HG03521 (cell line): ENCODE results near the gene IFNL3.

Experiments used
- ATAC-seq: cut with Tn5 transposase; IDR thresholded peaks from one replicate; pipeline ENCODE4 v1.9.1; 2021; ENCODE audit warnings: mild to moderate bottlenecking, moderate library complexity; ENCODE audit not compliant: unreplicated experiment

IFNL3 gene

DNA sequence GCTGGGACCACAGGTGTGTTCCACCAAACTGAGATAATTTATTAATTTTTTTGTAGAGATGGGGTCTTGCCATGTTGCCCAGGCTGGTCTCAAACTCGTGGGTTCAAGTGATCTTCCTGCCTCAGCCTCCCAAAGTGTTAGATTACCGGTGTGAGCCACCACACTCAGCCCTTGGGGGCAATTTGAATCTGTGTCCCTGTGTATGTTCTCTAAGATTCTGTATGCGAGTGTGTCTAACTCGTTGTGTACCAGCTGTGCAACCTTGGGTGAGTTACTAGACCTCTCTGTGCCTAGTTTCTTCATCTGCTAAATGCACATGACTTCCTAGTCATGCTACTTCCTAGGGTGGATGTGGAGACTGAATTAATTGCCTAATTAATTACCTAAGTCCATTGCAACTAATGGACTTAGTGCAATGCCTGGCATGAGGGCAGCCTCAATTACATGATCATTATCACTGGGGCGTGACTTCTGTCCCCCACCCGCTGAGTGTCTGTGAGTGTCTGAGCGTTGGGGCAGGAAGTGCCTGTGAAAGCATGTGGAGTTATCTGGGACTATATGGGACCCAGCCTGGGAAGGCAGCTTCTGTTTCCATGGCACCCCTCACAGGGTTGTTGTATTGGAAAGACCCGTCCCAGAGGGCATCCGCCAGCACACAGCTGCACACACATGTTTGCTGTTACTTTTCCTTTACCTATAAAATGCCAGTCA lies 49.8 kb downstream of the IFNL3 start:
- ATAC-seq: no peak

DNA sequence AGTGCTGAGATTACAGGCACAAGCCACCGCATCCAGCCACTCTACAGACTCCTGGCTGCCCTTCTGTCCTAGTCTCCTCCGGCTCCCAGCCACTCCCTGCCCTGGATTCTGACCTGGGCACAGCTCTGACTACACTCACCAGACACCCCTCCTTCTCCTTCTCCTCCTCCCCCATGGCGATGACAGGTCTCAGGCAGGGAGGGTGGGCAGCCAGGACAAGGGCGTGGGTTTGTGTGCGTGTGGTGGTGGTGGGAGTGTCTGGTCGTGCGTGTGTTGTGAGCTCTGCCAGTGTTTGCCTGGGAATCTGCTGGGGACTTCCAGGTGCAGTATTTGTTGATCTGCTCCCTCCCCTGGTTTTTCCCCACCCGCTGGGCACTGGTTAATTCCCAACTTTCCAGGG lies 51.0 kb downstream of the IFNL3 start:
- ATAC-seq: no peak
